ENCODE data around the gene DHRS3. TPM values are rescaled to one million over a fixed set of nuclear protein-coding genes. Genes with fewer than 3 reads are reported as not detected.
A peak's percentile ranks its signal among the peaks of the same experiment; 100 is the strongest.

The DHRS3 gene
- total and polyA plus RNA-seq, 2 of the 13 experiments (the other 11 are each of a cell fraction or from before 2014, with no cell fraction given): 48.5 to 90.5 TPM

DNA sequence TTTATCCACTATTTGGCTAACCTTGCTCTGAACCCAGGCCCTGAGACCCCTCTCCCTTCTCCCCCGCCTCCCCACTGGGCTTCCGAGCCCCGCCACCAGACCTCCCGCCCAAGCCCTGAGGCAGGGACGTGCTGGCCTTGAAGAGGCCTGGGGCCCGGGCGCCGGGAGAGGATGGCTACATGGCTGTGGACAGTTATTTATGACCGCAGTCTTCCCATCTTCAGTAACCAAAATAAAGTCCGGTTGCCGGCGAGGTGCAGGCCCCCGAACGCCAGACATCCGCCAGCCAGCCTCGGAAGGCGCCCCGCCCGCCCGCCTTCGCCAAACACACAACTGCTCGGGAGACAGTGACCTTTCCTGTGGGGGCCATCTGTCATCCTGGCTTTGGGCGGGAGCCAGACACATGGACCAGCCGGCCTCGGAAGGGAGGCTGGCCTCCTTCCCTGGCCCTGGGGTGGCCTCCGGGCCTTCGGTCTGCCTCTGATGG lies 69.0 kb downstream of the DHRS3 start (continued):
- TF ChIP-seq, protein P1, sequence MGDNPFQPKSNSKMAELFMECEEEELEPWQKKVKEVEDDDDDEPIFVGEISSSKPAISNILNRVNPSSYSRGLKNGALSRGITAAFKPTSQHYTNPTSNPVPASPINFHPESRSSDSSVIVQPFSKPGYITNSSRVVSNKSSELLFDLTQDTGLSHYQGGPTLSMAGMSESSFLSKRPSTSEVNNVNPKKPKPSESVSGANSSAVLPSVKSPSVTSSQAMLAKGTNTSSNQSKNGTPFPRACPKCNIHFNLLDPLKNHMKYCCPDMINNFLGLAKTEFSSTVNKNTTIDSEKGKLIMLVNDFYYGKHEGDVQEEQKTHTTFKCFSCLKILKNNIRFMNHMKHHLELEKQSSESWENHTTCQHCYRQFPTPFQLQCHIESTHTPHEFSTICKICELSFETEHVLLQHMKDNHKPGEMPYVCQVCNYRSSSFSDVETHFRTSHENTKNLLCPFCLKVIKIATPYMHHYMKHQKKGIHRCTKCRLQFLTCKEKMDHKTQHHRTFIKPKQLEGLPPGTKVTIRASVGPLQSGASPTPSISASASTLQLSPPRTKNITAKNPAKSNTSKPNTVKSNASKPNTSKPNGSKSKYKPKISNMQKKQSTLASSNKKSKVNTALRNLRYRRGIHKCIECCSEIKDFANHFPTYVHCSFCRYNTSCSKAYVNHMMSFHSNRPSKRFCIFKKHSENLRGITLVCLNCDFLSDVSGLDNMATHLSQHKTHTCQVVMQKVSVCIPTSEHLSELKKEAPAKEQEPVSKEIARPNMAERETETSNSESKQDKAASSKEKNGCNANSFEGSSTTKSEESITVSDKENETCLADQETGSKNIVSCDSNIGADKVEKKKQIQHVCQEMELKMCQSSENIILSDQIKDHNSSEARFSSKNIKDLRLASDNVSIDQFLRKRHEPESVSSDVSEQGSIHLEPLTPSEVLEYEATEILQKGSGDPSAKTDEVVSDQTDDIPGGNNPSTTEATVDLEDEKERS (CRISPR knock-in tag; IDR thresholded peaks at IDR 0.05): no peak
- TF ChIP-seq, protein P2, sequence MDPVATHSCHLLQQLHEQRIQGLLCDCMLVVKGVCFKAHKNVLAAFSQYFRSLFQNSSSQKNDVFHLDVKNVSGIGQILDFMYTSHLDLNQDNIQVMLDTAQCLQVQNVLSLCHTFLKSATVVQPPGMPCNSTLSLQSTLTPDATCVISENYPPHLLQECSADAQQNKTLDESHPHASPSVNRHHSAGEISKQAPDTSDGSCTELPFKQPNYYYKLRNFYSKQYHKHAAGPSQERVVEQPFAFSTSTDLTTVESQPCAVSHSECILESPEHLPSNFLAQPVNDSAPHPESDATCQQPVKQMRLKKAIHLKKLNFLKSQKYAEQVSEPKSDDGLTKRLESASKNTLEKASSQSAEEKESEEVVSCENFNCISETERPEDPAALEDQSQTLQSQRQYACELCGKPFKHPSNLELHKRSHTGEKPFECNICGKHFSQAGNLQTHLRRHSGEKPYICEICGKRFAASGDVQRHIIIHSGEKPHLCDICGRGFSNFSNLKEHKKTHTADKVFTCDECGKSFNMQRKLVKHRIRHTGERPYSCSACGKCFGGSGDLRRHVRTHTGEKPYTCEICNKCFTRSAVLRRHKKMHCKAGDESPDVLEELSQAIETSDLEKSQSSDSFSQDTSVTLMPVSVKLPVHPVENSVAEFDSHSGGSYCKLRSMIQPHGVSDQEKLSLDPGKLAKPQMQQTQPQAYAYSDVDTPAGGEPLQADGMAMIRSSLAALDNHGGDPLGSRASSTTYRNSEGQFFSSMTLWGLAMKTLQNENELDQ (CRISPR knock-in tag; IDR thresholded peaks at IDR 0.05; ENCODE audit: borderline replicate concordance): no peak
- no peak for TF ChIP-seq TP53 (CRISPR knock-in tag; conservative IDR thresholded peaks at IDR 0.05)
- TF ChIP-seq, protein P3, sequence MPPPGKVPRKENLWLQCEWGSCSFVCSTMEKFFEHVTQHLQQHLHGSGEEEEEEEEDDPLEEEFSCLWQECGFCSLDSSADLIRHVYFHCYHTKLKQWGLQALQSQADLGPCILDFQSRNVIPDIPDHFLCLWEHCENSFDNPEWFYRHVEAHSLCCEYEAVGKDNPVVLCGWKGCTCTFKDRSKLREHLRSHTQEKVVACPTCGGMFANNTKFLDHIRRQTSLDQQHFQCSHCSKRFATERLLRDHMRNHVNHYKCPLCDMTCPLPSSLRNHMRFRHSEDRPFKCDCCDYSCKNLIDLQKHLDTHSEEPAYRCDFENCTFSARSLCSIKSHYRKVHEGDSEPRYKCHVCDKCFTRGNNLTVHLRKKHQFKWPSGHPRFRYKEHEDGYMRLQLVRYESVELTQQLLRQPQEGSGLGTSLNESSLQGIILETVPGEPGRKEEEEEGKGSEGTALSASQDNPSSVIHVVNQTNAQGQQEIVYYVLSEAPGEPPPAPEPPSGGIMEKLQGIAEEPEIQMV (CRISPR knock-in tag; IDR thresholded peaks at IDR 0.05; ENCODE audit: low read depth): no peak
- TF ChIP-seq ZFP41 (CRISPR knock-in tag; IDR thresholded peaks at IDR 0.05; ENCODE audit: borderline replicate concordance): no peak
- TF ChIP-seq, protein P4, sequence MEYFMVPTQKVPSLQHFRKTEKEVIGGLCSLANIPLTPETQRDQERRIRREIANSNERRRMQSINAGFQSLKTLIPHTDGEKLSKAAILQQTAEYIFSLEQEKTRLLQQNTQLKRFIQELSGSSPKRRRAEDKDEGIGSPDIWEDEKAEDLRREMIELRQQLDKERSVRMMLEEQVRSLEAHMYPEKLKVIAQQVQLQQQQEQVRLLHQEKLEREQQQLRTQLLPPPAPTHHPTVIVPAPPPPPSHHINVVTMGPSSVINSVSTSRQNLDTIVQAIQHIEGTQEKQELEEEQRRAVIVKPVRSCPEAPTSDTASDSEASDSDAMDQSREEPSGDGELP (IDR thresholded peaks at IDR 0.05; ENCODE audit: borderline replicate concordance, low read depth): peak; percentile 43; the same call in 1 of the 2 replicates
- TF ChIP-seq ZNF124 (CRISPR knock-in tag; IDR thresholded peaks at IDR 0.05): no peak
- no peak for TF ChIP-seq ESRRA (CRISPR knock-in tag; IDR thresholded peaks at IDR 0.05; ENCODE audit: low read depth)
- TF ChIP-seq BCL6 (CRISPR knock-in tag; IDR thresholded peaks at IDR 0.05): peak; percentile 31; the same call in 1 of the 2 replicates
- no peak for TF ChIP-seq ZNF430 (CRISPR knock-in tag; IDR thresholded peaks at IDR 0.05)
- TF ChIP-seq ZNF30 (CRISPR knock-in tag; IDR thresholded peaks at IDR 0.05): no peak
- TF ChIP-seq NR1H2 (CRISPR knock-in tag; IDR thresholded peaks at IDR 0.05; ENCODE audit: borderline replicate concordance, low read depth): no peak
- TF ChIP-seq, protein P5, sequence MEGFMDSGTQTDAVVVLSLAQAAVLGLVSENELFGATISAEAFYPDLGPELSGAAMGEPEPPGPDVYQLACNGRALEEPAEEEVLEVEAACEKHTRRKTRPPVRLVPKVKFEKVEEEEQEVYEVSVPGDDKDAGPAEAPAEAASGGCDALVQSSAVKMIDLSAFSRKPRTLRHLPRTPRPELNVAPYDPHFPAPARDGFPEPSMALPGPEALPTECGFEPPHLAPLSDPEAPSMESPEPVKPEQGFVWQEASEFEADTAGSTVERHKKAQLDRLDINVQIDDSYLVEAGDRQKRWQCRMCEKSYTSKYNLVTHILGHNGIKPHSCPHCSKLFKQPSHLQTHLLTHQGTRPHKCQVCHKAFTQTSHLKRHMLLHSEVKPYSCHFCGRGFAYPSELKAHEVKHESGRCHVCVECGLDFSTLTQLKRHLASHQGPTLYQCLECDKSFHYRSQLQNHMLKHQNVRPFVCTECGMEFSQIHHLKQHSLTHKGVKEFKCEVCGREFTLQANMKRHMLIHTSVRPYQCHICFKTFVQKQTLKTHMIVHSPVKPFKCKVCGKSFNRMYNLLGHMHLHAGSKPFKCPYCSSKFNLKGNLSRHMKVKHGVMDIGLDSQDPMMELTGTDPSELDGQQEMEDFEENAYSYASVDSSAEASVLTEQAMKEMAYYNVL (CRISPR knock-in tag; IDR thresholded peaks at IDR 0.05; ENCODE audit: borderline replicate concordance): no peak
- no peak for TF ChIP-seq ZC3H4 (CRISPR knock-in tag; IDR thresholded peaks at IDR 0.05; ENCODE audit: borderline replicate concordance)
- TF ChIP-seq, protein P6, sequence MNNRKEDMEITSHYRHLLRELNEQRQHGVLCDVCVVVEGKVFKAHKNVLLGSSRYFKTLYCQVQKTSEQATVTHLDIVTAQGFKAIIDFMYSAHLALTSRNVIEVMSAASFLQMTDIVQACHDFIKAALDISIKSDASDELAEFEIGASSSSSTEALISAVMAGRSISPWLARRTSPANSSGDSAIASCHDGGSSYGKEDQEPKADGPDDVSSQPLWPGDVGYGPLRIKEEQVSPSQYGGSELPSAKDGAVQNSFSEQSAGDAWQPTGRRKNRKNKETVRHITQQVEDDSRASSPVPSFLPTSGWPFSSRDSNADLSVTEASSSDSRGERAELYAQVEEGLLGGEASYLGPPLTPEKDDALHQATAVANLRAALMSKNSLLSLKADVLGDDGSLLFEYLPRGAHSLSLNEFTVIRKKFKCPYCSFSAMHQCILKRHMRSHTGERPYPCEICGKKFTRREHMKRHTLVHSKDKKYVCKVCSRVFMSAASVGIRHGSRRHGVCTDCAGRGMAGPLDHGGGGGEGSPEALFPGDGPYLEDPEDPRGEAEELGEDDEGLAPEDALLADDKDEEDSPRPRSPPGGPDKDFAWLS (CRISPR knock-in tag; IDR thresholded peaks at IDR 0.05; ENCODE audit: borderline replicate concordance): no peak
- no peak for TF ChIP-seq REPIN1 (CRISPR knock-in tag; IDR thresholded peaks at IDR 0.05; ENCODE audit: borderline replicate concordance, low read depth)
- TF ChIP-seq ZNF10 (CRISPR knock-in tag; IDR thresholded peaks at IDR 0.05; ENCODE audit: borderline replicate concordance, low read depth): no peak
- no peak for TF ChIP-seq DMAP1 (CRISPR knock-in tag; IDR thresholded peaks at IDR 0.05)
